ENCODE results near the gene VPS29.
A peak's percentile ranks its signal among the peaks of the same experiment; 100 is the strongest.
"Not testable (repeated sequence)": the region's sequence is repeated elsewhere in the genome, so short reads cannot be mapped to it uniquely, and the experiment has no call there.

Gene VPS29

DNA sequence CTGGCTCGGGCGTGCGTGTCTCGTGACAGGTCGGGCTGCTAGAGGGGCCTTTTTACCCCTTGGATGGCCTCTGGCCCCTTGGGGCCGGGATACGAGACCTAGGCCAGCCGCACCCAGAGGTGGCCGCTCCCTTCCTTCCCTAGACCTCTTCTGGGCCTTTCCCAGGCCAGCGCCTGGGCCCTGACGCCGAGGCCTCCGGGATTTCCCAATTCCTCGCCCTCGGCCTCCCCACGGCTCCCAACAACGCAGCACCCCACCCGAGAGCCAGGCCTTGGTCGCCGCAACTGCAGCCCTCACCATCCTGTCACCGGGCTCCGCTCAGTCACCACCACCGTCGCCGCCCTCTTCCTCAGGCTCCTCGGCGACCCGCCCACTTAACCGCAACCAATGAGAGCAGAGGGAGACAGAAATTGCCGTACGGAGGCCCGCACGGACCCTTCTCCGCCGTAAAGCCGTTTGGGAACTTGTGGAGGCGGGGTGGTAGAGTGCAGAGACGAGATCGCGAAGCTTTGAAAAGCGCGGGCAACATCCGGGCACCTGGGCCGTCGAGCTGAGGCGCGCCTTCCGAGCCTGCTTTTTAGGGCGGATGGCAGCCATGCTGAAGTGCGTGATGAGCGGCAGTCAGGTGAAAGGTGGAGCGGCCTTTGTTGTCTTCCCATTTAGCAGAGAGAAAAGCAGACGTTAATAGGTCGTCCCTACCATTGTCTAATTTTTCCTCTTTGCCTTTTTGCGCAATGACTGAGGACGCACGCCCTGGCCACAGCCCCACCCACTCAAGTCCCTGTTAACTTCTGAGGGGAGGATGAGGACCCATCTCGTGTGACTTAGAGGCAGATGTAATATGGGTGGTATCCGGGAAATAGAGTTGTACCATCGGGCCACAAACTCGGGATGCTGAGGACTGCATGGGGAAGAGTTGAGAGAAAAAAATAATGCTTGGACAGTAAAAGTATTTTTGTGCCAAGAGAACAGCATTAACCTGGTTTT is at the start of gene VPS29, which contains the start of gene RAD9B:
TSS of gene VPS29 (minus strand) at position 360 of the 987 bp plus-strand sequence. CDS start at position 300, 60 bp downstream.
TSS of gene RAD9B (plus strand) at position 580 of the 987 bp plus-strand sequence. CDS start at position 587, 7 bp downstream.
- DNase-seq (ENCODE audit: low spot score), result peak; percentile 100

DNA sequence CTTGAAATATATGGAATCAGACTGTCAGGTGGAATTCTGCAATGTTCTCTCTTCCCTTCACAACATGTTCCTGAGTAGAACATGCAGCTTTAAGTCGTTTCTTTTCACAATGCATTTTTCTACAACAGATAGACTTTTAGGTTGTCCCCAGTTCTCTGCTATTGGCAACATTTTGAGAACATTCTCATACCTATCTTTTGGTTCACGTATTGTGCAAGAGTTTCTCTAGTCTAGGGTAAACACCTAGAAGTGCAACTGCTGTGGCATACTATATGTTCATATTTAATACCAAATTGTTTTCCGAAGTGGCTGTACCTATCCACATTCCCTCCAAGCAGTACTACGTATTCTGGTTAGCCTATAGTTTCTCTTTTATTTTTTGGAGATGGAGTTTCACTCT is 49.1 kb upstream of the VPS29 start:
- no peak for DNase-seq (ENCODE audit: low spot score)

GRCh38 chr12:110549716-110550115 is 47.8 kb upstream of the VPS29 start:
- no peak for DNase-seq (ENCODE audit: low spot score)

DNA sequence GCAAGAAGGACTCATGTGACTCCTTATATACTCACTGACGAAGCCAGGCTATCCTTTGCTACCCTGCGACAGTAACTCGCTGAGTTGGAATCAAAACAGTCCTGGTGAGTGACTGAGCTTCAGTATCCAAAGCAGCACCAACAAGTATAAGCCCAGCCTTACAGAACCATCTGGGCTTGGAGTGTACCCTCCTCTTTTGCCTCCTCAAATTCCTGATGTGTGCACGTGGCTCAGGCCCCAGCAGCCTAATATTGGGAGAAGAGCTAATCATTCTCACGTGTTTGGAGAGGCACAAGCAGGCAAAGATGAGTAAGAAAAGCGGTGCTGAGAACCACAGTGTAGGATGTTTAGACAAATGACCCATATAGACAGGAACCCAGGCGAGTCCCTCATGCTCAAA is 46.8 kb upstream of the VPS29 start:
- no peak for DNase-seq (ENCODE audit: low spot score)

- DNase-seq (ENCODE audit: low spot score), result no peak
Measured at GRCh38 chr12:110547090-110547489, 45.2 kb upstream of the VPS29 start.

- DNase-seq (ENCODE audit: low spot score), result peak; percentile 47
Measured at GRCh38 chr12:110546339-110546738, 44.4 kb upstream of the VPS29 start.

GRCh38 chr12:110545812-110546211 is 43.9 kb upstream of the VPS29 start:
- no peak for DNase-seq (ENCODE audit: low spot score)

GRCh38 chr12:110545259-110545658 is 43.3 kb upstream of the VPS29 start:
- not testable (repeated sequence) for DNase-seq (ENCODE audit: low spot score)

DNA sequence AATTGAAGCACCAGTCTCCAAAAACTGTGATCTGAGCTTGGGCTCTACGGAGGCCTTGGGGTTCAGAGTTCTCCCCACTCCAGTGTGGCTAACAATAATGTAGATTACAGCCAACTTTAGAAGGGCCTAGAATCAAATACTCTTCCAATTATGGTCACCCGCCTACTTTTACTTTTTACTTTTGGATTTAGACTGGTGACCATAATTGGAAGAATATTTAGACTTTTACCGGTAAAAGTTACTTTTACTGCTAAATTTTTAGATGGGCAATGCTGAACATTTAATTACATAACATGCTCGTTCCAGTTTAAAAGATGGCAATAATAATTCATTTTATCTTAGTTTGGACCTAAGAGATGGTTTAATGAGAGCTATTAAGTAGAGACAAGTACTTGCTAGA is 42.1 kb upstream of the VPS29 start:
- DNase-seq (ENCODE audit: low spot score), result no peak

DNA sequence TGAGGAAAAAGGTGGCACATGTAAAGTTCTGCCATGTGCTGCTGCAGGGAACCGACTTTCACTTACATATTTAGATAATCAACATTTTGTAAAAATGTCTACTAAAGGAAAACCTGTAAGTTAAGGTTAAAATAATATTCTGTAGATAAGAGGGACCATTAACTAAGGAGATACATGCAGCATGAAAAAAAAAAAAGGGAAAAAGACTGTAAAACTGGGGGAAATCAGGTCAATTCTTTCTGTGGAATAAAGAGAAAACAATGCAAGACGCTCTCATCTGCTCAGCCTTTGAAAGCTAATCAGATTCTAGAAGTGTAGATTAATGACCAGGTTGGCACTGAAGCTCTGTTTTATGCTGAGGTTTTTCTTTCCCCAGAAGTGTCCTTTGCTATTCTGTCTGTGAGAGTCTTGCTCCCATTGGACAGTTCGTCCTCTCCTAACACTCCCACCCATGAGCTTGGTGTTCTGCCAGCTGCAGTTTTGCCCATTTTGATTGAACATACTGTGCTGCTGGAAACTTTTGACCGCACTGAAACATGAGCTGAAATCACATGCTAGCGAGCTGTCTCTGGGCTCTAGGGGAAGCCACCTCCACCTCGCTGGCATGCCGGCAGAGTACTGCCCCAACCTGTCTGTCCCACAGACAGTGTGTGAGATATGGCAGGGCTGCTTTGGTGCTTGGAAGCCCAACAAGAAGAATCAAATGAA is 41.5 kb upstream of the VPS29 start:
- no peak for DNase-seq (ENCODE audit: low spot score)

DNA sequence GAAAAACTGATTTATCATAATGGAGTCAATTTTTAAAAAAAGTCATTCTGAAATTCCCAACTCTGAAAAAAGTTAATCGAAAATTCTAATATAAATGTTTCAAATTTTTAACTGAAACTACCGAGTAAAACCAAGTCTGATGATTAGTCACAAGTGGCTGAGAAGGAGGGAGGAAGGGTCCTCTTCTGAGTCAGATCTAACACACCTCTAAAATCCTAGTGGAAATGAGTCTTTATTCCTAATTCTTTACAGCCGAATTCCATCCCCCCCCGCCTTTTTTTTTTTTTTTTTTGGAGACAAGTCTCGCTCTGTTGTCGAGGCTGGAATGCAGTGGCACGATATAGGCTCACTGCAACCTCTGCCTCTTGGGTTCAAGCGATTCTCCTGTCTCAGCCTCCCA is 38.1 kb upstream of the VPS29 start:
- DNase-seq (ENCODE audit: low spot score), result no peak

- DNase-seq (ENCODE audit: low spot score), result no peak
Measured at GRCh38 chr12:110538869-110539622, 37.1 kb upstream of the VPS29 start.

- no peak for DNase-seq (ENCODE audit: low spot score)
Measured at GRCh38 chr12:110537605-110538409, 35.9 kb upstream of the VPS29 start.

DNA sequence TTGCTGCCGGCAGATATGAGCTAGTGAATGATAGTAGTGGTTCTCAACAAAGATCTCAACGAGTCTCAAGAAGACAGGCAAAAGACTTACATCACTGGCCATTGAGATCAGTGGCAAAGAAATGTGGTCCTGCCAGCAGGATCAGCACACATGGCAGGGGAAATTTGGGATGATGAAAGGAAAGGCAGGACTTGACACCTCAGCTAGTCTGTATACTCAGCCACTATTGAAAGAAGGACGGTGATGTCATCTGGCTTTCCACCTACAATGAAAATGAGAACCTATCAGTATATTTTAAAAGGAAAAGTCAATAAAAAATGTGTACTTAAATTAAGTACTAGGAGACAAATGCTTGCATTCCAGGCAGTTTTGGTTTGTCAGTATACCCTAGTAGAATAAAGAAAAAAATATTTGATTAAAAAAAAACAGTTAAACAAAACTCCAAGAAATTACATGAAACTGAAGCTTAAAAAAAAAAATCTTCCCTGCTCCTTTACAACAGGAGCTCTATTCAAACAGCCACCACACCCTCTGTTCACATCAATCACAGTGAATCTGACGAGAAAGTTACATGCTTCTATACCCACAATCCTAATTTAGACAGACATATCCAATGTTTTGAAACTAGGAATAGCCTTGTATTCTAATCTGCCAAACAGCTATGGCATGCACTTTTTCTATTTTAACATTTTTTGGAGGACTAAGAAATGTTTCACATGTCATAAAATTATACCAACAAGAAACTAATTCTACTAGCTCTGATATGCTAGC is 35.1 kb upstream of the VPS29 start:
- no peak for DNase-seq (ENCODE audit: low spot score)

DNA sequence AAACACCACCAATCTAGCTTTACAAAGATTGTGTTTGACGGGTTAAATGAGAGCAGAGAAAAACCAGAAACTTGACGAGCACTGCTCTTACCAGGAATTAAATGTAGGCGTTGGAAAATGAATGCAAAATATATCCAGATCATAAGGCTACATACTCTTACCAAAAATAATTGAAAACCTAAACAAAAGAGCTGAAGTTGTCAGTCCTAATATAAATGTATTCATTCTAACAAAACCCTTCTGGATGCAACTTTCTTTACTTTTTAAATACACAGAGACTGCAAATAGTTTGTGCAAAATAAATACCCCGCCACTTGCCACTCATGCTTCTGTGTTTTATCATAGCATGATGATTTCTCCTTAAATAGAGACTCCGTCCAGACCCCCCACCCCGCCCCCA is 32.9 kb upstream of the VPS29 start:
- DNase-seq (ENCODE audit: low spot score), result no peak

DNA sequence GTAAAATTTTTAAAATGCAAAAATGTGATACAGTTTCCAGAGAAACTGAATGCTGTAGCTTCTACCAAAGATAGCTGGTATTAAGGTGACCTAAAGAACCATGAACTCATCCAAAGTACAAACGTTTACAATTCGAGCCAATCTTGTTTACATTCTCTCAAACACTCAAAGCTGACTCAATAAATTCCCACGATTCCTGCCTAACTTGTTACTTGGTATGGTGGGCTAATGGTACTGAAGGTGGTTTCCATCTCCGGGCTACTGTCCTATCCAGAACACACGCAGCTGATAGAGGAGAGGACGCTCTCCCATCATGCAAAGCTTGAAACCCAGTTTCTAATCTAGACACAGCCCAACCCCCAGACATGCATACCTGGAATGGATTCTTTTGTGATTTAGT is 31.7 kb upstream of the VPS29 start:
- no peak for DNase-seq (ENCODE audit: low spot score)

DNA sequence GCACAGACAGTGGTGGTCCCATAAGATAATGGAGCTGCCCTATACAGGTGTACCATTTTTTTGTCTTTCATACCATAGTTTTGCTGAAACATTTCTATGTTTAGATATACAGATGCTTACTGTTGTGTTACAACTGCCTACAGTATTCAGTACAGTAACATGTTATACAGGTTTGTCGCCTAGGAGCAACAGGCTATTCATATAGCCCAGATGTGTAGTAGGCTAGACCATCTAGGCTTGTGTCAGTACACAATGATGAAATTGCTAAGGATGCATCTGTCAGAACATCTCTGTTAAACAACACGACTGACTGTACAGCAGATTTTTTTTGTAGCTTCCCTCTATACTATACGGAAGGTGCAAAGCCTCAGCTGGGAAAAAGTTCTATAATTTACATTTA is 30.7 kb upstream of the VPS29 start:
- no peak for DNase-seq (ENCODE audit: low spot score)

DNA sequence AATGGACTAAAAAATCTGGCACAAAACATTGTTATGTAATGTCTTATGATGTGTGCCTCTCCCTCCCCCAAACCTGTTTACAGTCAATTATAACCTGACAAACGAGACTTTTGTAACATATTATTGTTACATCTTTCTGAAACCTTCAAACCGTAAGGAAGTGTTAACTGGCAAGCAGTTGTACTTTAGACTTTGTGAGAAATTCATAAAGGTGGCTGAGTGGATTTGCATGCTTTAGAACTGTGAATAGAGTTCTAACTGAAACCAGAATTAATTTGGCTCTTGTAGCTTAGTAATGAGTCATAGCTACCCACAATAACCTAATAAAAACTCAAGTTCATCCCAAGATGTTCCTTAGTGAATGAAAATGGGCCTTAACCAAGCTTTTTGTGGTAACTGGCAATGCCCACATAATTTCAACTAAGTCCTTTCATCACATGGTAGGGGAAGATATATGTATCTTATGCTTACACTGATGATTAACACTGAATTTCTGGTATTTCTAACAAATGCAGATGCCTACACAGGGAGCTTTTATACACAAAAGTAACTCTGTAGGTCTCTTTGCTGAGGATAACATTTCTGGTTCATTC is 29.9 kb upstream of the VPS29 start:
- DNase-seq (ENCODE audit: low spot score), result peak; percentile 41

DNA sequence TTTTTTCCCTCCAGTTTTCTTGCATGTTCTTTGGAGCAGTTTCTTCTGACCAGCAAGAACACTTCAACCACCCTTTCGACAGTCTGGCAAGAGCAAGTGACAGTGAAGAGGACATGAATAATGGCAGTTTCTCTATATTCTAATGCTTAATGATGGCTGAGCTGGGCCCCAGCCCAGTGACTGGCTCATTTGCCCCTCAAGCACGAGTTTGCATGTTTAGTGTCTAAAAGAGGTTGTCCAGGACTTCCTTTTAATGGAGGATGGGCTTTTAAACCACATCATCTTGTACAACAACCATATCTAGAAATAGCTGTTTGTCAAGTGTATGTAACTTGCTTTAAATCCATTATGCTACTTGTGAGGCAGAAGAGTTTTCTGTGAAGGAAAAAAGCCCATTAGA is 28.6 kb upstream of the VPS29 start:
- DNase-seq (ENCODE audit: low spot score), result no peak

- DNase-seq (ENCODE audit: low spot score), result no peak
Measured at GRCh38 chr12:110528277-110528839, 26.4 kb upstream of the VPS29 start.
